Ishikawa (cell line): Measurements from ENCODE around the gene KDM5A.

Experiments used
- CEBPB ChIP-seq: IDR thresholded peaks from 2 replicates; pipeline ENCODE4 v1.6.1; 2012
- CREB1 ChIP-seq: IDR thresholded peaks from 2 replicates; pipeline ENCODE4 v1.6.1; 2012; ENCODE audit warnings: low read depth
- EGR1 ChIP-seq: IDR thresholded peaks from 2 replicates; pipeline ENCODE4 v1.6.1; 2012
- EP300 ChIP-seq: IDR thresholded peaks from 2 replicates; pipeline ENCODE4 v1.6.1; 2012; ENCODE audit warnings: borderline replicate concordance
- FOXM1 ChIP-seq: IDR thresholded peaks from 2 replicates; pipeline ENCODE4 v1.6.1; 2012; ENCODE audit warnings: low read depth, borderline replicate concordance
- NFIC ChIP-seq: IDR thresholded peaks from 2 replicates; pipeline ENCODE4 v1.6.1; 2012
- RAD21 ChIP-seq: IDR thresholded peaks from 2 replicates; pipeline ENCODE4 v1.6.1; 2012; ENCODE audit warnings: low read depth
- TAF1 ChIP-seq: IDR thresholded peaks from 2 replicates; pipeline ENCODE4 v1.6.1; 2012; ENCODE audit warnings: low read depth, mild to moderate bottlenecking
- TCF12 ChIP-seq: IDR thresholded peaks from 2 replicates; pipeline ENCODE4 v1.6.1; 2012; ENCODE audit warnings: low read depth
- TEAD4 ChIP-seq: IDR thresholded peaks from 2 replicates; pipeline ENCODE4 v1.6.1; 2012
- YY1 ChIP-seq: IDR thresholded peaks from 2 replicates; pipeline ENCODE4 v1.6.1; 2012; ENCODE audit warnings: low read depth
- ZBTB7A ChIP-seq: IDR thresholded peaks from 2 replicates; pipeline ENCODE4 v1.6.1; 2012; ENCODE audit warnings: low read depth
- TF ChIP-seq, protein P1 (sequence below): IDR thresholded peaks from 2 replicates; pipeline ENCODE4 v1.6.1; 2012
- TF ChIP-seq, protein P2 (sequence below): IDR thresholded peaks from 2 replicates; pipeline ENCODE4 v1.6.1; 2012; ENCODE audit warnings: low read depth, mild to moderate bottlenecking
- TF ChIP-seq, protein P3 (sequence below): IDR thresholded peaks from 2 replicates; pipeline ENCODE4 v1.6.1; 2012

KDM5A gene

DNA sequence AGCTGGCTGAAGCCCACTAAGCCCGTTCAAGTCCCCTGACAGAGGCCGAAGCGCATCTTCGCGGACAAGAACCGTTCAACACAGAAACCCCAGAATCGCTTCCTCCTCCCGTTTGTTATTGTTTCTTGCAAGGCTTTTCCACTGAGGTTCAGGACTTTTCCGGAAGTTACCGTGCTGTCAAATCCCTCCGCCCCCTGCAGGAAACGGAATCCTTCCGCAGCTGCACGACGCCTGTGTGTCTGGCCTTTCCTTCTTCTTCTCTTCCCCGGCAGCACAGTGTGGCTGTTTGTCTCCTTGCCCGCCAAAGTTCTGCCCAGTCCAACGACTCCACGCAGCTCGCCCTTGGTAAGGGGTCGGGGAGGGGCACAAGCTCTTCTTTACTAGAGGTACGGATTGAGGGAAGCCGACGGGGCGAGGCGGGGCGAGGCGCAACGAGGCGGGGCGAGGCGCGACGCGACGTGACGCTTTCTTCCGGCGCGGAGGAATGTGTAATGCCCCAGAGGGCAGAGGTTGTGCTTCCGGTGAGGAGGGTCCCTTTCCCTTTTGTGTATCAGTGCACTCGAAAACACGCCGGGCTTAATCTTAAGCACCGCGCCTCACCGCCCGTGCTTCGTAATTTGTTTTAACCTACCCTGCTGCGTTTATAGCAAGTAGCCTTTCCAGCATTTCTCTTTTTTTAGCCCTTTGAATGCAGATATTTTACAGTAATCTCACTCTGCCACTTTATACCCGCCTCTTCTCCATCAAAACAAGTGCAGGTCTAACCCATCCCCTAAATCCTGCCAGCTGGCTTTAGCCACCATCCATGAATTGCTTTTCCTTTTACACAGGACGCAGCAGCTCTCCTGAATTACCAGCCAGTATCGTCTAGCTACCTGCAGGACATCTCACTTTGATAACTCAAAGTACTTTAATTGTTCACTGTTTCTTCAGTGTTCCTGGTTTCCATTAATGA lies at the start of gene KDM5A:
TSS of gene KDM5A (minus strand) at position 179 of the 955 bp plus-strand sequence. CDS start 229 bp downstream, outside the sequence.
- TF ChIP-seq CREB1 (peak; percentile 98), TAF1 (peak; percentile 98), FOXM1 (no peak), RAD21 (no peak), YY1 (peak; percentile 81), TCF12 (peak; percentile 68), EP300 (0 out of 2 replicates have a peak, but pooled peaks have one; percentile 31), NFIC (no peak), TEAD4 (peak; percentile 78), EGR1 (peak; percentile 26; the same call in 1 of the 2 replicates), ZBTB7A (0 out of 2 replicates have a peak, but pooled peaks have one; percentile 52)
- TF ChIP-seq, protein P1, sequence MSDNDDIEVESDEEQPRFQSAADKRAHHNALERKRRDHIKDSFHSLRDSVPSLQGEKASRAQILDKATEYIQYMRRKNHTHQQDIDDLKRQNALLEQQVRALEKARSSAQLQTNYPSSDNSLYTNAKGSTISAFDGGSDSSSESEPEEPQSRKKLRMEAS = peak; percentile 97
- TF ChIP-seq, protein P2, sequence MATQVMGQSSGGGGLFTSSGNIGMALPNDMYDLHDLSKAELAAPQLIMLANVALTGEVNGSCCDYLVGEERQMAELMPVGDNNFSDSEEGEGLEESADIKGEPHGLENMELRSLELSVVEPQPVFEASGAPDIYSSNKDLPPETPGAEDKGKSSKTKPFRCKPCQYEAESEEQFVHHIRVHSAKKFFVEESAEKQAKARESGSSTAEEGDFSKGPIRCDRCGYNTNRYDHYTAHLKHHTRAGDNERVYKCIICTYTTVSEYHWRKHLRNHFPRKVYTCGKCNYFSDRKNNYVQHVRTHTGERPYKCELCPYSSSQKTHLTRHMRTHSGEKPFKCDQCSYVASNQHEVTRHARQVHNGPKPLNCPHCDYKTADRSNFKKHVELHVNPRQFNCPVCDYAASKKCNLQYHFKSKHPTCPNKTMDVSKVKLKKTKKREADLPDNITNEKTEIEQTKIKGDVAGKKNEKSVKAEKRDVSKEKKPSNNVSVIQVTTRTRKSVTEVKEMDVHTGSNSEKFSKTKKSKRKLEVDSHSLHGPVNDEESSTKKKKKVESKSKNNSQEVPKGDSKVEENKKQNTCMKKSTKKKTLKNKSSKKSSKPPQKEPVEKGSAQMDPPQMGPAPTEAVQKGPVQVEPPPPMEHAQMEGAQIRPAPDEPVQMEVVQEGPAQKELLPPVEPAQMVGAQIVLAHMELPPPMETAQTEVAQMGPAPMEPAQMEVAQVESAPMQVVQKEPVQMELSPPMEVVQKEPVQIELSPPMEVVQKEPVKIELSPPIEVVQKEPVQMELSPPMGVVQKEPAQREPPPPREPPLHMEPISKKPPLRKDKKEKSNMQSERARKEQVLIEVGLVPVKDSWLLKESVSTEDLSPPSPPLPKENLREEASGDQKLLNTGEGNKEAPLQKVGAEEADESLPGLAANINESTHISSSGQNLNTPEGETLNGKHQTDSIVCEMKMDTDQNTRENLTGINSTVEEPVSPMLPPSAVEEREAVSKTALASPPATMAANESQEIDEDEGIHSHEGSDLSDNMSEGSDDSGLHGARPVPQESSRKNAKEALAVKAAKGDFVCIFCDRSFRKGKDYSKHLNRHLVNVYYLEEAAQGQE = no peak
- TF ChIP-seq, protein P3, sequence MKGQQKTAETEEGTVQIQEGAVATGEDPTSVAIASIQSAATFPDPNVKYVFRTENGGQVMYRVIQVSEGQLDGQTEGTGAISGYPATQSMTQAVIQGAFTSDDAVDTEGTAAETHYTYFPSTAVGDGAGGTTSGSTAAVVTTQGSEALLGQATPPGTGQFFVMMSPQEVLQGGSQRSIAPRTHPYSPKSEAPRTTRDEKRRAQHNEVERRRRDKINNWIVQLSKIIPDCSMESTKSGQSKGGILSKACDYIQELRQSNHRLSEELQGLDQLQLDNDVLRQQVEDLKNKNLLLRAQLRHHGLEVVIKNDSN = peak; percentile 37

DNA sequence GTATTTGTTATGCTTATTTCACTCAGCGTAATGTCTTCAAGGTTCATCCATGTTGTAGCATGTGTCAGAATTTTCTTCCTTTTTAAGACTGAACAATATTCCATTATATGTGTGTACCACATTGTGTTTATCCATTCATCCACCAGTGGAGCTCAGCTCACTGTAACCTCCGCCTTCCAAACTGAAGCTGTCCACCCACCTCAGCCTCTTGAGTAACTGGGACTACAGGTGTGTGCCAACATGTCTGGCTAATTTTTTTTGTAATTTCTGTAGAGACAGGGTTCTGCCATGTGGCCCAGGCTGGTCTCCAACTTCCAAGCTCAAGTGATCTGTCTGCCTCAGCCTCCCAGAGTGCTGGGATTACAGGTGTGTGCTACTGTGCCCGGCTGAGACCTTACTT lies 33.4 kb upstream of the KDM5A start:
- TF ChIP-seq TCF12 = no peak
- TF ChIP-seq NFIC = no peak
- TF ChIP-seq, protein P1 = no peak
- no peak for TF ChIP-seq CREB1
- TF ChIP-seq, protein P3 = no peak
- TF ChIP-seq TAF1 = no peak
- no peak for TF ChIP-seq YY1
- no peak for TF ChIP-seq EP300
- TF ChIP-seq CEBPB = no peak
- TF ChIP-seq FOXM1 = no peak
- no peak for TF ChIP-seq ZBTB7A
- no peak for TF ChIP-seq EGR1
- no peak for TF ChIP-seq RAD21
- TF ChIP-seq, protein P2 = no peak

DNA sequence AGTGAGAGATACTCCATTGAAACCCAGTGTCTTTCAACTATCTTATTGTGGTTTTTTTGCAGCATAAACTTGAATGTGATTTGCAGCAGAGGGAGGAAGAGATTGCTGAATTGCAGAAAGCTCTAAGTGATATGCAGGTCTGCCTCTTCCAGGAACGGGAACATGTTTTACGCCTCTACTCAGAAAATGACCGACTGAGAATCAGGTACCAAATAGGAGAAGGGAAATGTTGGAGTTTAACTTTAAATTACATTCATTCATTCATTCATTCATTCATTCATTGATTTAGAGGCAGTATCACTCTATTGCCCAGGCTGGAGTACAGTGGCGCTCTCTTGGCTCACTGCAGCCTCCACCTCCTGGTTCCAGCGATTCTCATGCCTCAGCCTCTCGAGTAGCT lies 29.3 kb upstream of the KDM5A start:
- TF ChIP-seq EP300 (no peak), CEBPB (no peak), FOXM1 (no peak), YY1 (no peak), CREB1 (no peak), ZBTB7A (no peak), RAD21 (no peak), TCF12 (no peak), EGR1 (no peak), TAF1 (no peak), TEAD4 (no peak), NFIC (no peak)
- TF ChIP-seq, protein P1 = no peak
- TF ChIP-seq, protein P3 = no peak
- TF ChIP-seq, protein P2 = no peak
